Panc1 (cell line): Measurements from ENCODE around the gene SH3D19. TPM values are rescaled to one million over a fixed set of nuclear protein-coding genes. Genes with fewer than 3 reads are reported as not detected.

Experiments used
- ATAC-seq: fragments of 200-7000 bp; cut with Tn5 transposase; 2 replicates; pipeline ENCODE4 v1.9.1; 2020; ENCODE audit warnings: mild to moderate bottlenecking, moderate library complexity
- BruUV-seq: library from RNA; stranded (reverse); fragments of 400-500 nt; replicated peaks from 2 replicates; lab custom pipeline; 2021; lab: Mats Ljungman, UMichigan
- CTCF ChIA-PET: fragments of 300-600 bp; sonication (Branson Sonifier 250); formaldehyde crosslinking; loops from one replicate; lab custom pipeline; 2022; ENCODE audit warnings: antibody characterized with exemption; lab: Charles Lee
- POLR2A ChIA-PET: fragments of 300-600 bp; sonication (Branson Sonifier 250); formaldehyde crosslinking; loops from one replicate; lab custom pipeline; 2022; ENCODE audit warnings: antibody characterized with exemption; lab: Charles Lee
- DNase-seq: peaks from one replicate; pipeline ENCODE4 v3.0.0-alpha.2; 2010; ENCODE audit warnings: low read depth, low spot score
- H3K27ac ChIP-seq: 2 replicates; pipeline ENCODE4 v1.5.1; 2011; ENCODE audit warnings: mild to moderate bottlenecking, low read length, inconsistent platforms
- H3K27me3 ChIP-seq: fragments of 200-500 bp; sonication (Bioruptor generic); 2 replicates; pipeline ENCODE4 v1.6.0; 2014; ENCODE audit warnings: low read length, inconsistent platforms; ENCODE audit not compliant: control insufficient read depth, insufficient read depth
- H3K36me3 ChIP-seq: fragments of 200-500 bp; sonication (Bioruptor generic); 2 replicates; pipeline ENCODE4 v1.5.1; 2014; ENCODE audit warnings: inconsistent platforms, mild to moderate bottlenecking, low read length, moderate library complexity; ENCODE audit not compliant: control insufficient read depth, insufficient read depth
- H3K4me1 ChIP-seq: 2 replicates; pipeline ENCODE4 v1.5.1; 2011; ENCODE audit warnings: inconsistent platforms, mild to moderate bottlenecking, low read length, moderate library complexity; ENCODE audit not compliant: control insufficient read depth, insufficient read depth
- H3K4me3 ChIP-seq, 2 experiments: 2 replicates each; pipeline ENCODE4 v1.5.1; 2011 to 2012; ENCODE audit warnings: low read depth in 2 of 2, low read length in 2 of 2, mild to moderate bottlenecking in 2 of 2, inconsistent platforms in 1 of 2, moderate library complexity in 1 of 2
- H3K9me3 ChIP-seq: fragments of 200-500 bp; sonication (Bioruptor generic); 2 replicates; pipeline ENCODE4 v1.5.1; 2014; ENCODE audit warnings: low read depth, mild to moderate bottlenecking, inconsistent platforms, low read length, moderate library complexity; ENCODE audit not compliant: control insufficient read depth, insufficient read depth
- POLR2AphosphoS5 ChIP-seq: IDR thresholded peaks from 2 replicates; pipeline ENCODE4 v1.6.1; 2012; ENCODE audit warnings: mild to moderate bottlenecking, low read depth, low read length, moderate library complexity
- SIN3A ChIP-seq: IDR thresholded peaks from 2 replicates; pipeline ENCODE4 v1.6.1; 2012; ENCODE audit warnings: low read depth, mild to moderate bottlenecking, low read length, moderate library complexity, borderline replicate concordance; ENCODE audit not compliant: insufficient read depth
- TCF7L2 ChIP-seq: IDR thresholded peaks from 2 replicates; pipeline ENCODE4 v1.6.1; 2011; ENCODE audit warnings: mild to moderate bottlenecking, low read depth, low read length, inconsistent platforms
- in situ Hi-C: cut with HindIII; loops from 2 replicates; pipeline ENCODE4 v1.10.0; 2016; ENCODE audit warnings: low sequenced_read_pairs, low pct_unique_long_range_greater_than_20kb
- intact Hi-C: fragments of 100-400 bp; cut with micrococcal nuclease; formaldehyde crosslinking; loops from one replicate; pipeline ENCODE4 v1.10.0; 2022; ENCODE audit not compliant: unreplicated experiment
- total RNA-seq: library from RNA; stranded (reverse); gene quantifications from one replicate; pipeline ENCODE4 v1.2.1, GENCODE V29; 2021; ENCODE audit not compliant: unreplicated experiment
- TF ChIP-seq, protein P1 (sequence below): fragments of 450-650 bp; IDR thresholded peaks from 2 replicates; pipeline ENCODE4 v1.5.1; 2017; ENCODE audit warnings: mild to moderate bottlenecking
- TF ChIP-seq, protein P2 (sequence below), 2 experiments: IDR thresholded peaks; 2 replicates each; pipeline ENCODE4 v1.6.1; 2011 to 2012; ENCODE audit warnings: low read depth in 2 of 2, control low read depth in 1 of 2, low read length in 1 of 2, mild to moderate bottlenecking in 1 of 2, moderate library complexity in 1 of 2; ENCODE audit not compliant: insufficient read depth in 1 of 2

SH3D19 gene
- total RNA-seq, 1 experiment from 2014 or later, result 19.8 TPM

DNA sequence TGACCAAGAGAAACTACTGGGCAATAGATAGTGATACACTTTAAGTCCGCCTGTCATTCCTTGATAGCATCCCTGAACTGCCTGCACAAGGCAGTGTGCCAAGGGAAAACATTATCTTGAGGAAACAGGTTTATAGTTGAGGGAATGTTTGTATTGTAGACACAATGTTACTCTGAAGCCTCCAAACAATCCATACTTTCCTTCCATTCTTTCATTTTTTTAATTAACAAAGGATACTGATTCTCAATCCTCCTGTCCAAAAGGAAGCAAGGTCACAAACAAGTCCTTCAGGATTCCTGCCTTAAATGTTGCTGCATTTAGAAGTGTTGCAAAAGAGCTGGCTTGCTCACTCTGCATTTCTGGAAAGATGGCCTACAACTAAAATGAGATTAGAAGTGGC, 110.1 kb downstream of the SH3D19 start:
- no peak for ATAC-seq
- DNase-seq, result no peak
- Histone ChIP-seq H3K27me3 (no peaks in the 10 kb centered on the region), H3K27ac (no peak overlapping the region), H3K36me3 (no peaks in the 10 kb centered on the region), H3K9me3 (no peaks in the 10 kb centered on the region), H3K4me1 (no peaks in the 10 kb centered on the region), H3K4me3 (no peak overlapping the region)
- ChIA-PET POLR2A (no interaction called here), CTCF (no interaction called here)
- intact Hi-C loops, result no loop called here
- BruUV-seq, result no TSS peak
- in situ Hi-C loops, result no loop called here
- TF ChIP-seq POLR2AphosphoS5 (no peak), TCF7L2 (no peak), SIN3A (no peak)
- TF ChIP-seq, protein P1, sequence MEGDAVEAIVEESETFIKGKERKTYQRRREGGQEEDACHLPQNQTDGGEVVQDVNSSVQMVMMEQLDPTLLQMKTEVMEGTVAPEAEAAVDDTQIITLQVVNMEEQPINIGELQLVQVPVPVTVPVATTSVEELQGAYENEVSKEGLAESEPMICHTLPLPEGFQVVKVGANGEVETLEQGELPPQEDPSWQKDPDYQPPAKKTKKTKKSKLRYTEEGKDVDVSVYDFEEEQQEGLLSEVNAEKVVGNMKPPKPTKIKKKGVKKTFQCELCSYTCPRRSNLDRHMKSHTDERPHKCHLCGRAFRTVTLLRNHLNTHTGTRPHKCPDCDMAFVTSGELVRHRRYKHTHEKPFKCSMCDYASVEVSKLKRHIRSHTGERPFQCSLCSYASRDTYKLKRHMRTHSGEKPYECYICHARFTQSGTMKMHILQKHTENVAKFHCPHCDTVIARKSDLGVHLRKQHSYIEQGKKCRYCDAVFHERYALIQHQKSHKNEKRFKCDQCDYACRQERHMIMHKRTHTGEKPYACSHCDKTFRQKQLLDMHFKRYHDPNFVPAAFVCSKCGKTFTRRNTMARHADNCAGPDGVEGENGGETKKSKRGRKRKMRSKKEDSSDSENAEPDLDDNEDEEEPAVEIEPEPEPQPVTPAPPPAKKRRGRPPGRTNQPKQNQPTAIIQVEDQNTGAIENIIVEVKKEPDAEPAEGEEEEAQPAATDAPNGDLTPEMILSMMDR, result no peak
- TF ChIP-seq, protein P2, sequence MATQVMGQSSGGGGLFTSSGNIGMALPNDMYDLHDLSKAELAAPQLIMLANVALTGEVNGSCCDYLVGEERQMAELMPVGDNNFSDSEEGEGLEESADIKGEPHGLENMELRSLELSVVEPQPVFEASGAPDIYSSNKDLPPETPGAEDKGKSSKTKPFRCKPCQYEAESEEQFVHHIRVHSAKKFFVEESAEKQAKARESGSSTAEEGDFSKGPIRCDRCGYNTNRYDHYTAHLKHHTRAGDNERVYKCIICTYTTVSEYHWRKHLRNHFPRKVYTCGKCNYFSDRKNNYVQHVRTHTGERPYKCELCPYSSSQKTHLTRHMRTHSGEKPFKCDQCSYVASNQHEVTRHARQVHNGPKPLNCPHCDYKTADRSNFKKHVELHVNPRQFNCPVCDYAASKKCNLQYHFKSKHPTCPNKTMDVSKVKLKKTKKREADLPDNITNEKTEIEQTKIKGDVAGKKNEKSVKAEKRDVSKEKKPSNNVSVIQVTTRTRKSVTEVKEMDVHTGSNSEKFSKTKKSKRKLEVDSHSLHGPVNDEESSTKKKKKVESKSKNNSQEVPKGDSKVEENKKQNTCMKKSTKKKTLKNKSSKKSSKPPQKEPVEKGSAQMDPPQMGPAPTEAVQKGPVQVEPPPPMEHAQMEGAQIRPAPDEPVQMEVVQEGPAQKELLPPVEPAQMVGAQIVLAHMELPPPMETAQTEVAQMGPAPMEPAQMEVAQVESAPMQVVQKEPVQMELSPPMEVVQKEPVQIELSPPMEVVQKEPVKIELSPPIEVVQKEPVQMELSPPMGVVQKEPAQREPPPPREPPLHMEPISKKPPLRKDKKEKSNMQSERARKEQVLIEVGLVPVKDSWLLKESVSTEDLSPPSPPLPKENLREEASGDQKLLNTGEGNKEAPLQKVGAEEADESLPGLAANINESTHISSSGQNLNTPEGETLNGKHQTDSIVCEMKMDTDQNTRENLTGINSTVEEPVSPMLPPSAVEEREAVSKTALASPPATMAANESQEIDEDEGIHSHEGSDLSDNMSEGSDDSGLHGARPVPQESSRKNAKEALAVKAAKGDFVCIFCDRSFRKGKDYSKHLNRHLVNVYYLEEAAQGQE (IDR thresholded peaks at IDR 0.05; ENCODE audit: insufficient read depth in 1 of 2, low read depth in 2 of 2, low read length in 1 of 2), result no peak

GRCh38 chr4:151207868-151208267, 117.5 kb downstream of the SH3D19 start:
- H3K27me3 ChIP-seq, result no peaks in the 10 kb centered on the region
- in situ Hi-C loops (no loop called here), intact Hi-C loops (no loop called here)
- DNase-seq (no peak), ATAC-seq (no peak)
- H3K9me3 ChIP-seq, result no peaks in the 10 kb centered on the region
- H3K36me3 ChIP-seq, result no peaks in the 10 kb centered on the region
- no peaks in the 10 kb centered on the region for H3K4me1 ChIP-seq
- no peak overlapping the region for H3K4me3 ChIP-seq
- TF ChIP-seq TCF7L2, result no peak
- TF ChIP-seq, protein P2 (IDR thresholded peaks at IDR 0.05; ENCODE audit: insufficient read depth in 1 of 2, low read depth in 2 of 2, low read length in 1 of 2), result no peak
- no peak for TF ChIP-seq SIN3A
- no peak for TF ChIP-seq POLR2AphosphoS5
- TF ChIP-seq, protein P1, result no peak
- no TSS peak for BruUV-seq
- POLR2A ChIA-PET, result no interaction called here
- H3K27ac ChIP-seq, result no peak overlapping the region
- CTCF ChIA-PET, result no interaction called here
